Measurements from ENCODE around the gene SMIM31.

The SMIM31 gene

GRCh38 chr4:164753873-164754488 is at the start of gene SMIM31:
Gene SMIM31 (plus strand): TSS chr4:164754131. CDS start chr4:164770444, 16,313 bp downstream.
- no peak for DNase-seq (ENCODE audit: low spot score)

DNA sequence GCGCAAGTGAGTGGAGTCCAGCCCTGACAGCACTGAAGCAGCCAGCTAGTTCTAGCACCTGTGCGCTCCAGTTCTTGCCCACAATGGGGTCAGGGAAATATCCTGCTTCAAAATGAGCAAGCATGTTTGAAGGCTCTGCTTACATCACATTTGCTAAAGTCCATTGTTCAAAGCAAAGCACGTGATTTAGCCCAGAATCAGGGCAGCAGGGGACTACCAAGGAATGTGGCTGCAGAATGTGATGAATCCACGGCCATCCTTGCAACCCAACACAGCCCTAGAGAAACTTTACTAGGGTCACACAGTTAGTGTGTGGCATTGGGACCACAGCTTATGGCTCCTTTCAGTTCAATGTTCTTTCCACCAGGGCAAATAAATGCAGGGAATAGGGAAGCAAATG is 47.3 kb upstream of the SMIM31 start:
- DNase-seq (ENCODE audit: low spot score) = no peak

DNA sequence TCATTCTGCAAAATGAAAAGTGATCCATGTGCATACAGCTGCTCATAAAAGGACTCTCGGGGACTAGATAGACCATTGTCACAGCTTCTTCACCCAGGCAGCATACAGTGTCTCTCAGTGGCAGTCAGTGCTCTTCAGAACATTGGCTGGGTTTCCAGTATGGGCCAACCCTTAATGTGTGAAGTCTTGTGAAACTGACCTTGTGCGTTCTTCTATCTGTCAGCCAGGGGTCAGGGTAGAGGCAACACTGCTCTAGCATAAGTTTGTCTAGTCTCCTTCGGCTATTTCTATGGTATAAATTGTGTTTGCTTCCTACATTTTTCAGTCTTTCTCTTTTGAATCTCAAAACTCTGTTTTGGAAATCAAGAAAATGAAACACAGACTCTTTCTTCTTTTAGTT is 37.0 kb upstream of the SMIM31 start:
- no peak for DNase-seq (ENCODE audit: low spot score)

DNA sequence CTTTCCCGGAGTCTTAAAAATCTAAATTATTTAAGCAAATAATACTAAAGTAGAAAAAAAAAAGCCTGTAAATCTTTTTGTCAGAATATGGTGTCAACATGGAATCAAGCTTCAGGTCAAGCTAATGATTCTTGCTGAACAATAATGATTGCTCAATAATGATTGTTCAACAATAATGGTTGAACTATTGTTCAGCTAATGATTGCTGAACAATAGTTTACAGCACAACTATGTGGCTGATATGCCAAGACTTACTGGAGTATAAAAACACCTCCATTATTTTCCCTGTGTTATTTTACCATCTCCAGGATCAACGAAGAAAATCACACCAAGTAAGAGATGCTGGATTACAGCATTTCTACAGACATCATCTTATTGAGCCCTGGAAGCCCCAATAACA is 35.1 kb upstream of the SMIM31 start:
- no peak for DNase-seq (ENCODE audit: low spot score)

GRCh38 chr4:164725066-164725465 is 28.9 kb upstream of the SMIM31 start:
- DNase-seq (ENCODE audit: low spot score) = no peak

GRCh38 chr4:164730705-164731393 is 23.1 kb upstream of the SMIM31 start:
- DNase-seq (ENCODE audit: low spot score) = no peak

- DNase-seq (ENCODE audit: low spot score) = peak; percentile 69
Observed at GRCh38 chr4:164731827-164732474, 22.0 kb upstream of the SMIM31 start.

DNA sequence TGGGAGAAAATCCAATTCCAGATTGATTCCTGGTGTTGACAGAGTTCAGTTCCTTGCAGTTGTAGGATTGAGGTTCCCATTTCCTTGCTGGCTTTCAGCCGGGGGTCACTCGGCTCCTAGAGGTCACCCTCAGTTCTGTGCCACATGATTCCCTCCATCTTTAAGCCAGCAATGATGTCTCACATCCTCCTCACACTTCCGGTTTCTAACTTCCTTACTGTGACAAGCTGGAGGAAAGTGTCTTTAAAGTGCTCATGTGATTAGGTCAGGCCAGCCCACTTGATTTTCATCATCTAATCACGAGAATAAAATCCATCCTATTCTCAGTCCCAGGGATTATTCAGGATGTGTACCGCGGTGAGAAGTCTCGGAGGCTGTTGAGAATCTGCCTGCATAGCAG is 19.4 kb upstream of the SMIM31 start:
- no peak for DNase-seq (ENCODE audit: low spot score)

DNA sequence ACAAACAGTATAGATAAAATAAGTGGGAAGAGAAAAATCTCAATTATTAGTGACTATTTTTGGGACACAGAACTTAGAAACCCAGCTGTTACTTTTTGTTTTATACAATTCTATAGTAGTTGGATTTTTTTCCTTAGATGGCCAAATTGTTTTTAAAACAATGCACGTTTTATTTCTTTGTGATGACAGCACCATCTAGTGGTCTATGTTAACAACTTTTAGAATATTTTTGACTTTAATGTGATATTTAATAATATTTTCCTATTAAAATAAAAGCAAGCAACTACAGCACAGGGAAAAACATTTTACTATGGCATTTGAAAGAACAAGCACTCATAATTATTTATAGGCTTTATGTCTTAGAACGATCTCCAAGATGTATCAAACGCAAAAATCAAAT is 5.6 kb upstream of the SMIM31 start:
- DNase-seq (ENCODE audit: low spot score) = peak; percentile 34

GRCh38 chr4:164755432-164755831 is 1.5 kb downstream of the SMIM31 start:
- no peak for DNase-seq (ENCODE audit: low spot score)

- no peak for DNase-seq (ENCODE audit: low spot score)
Observed at GRCh38 chr4:164756686-164757085, 2.8 kb downstream of the SMIM31 start.

GRCh38 chr4:164761241-164761640 is 7.3 kb downstream of the SMIM31 start:
- no peak for DNase-seq (ENCODE audit: low spot score)

- no peak for DNase-seq (ENCODE audit: low spot score)
Observed at GRCh38 chr4:164761746-164762275, 7.9 kb downstream of the SMIM31 start.

GRCh38 chr4:164765096-164765495 is 11.2 kb downstream of the SMIM31 start:
- DNase-seq (ENCODE audit: low spot score) = no peak

DNA sequence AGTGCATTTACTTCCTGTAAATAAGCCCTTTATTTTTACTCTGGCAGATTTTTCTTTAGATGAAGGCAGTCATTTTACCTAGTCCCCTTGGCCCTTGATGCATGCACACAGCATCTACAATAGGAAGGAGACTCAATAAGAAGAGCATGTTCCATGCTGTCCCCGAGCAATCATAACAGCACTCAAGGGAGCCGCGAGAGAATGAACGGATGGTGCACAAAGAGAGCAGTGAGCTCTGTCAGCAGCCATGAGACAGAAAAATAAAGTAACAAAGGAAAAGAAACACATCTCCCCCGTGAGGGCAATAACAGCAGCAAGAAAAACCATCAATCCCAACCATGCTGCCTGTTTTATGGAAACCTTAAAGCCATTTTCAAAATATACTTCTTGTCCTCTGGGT is 11.9 kb downstream of the SMIM31 start:
- DNase-seq (ENCODE audit: low spot score) = no peak

DNA sequence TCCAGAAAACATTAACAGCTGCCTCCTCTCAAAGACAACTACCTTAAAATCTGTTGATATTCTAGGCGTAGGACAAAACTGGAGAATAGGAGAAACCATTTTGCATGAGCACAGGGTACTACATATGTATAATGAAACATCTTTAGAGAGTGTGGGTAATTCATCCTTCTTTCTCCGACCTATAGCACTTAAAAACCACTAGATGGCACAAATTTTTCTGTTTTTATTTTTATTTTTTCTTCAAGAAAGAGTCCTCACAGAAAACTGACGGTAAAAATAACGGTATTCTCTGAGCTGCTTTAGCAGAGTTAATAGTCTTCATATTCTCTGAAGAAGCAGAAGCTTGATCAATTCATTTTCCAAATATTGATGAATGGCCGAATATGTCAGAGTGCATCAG is 14.6 kb downstream of the SMIM31 start:
- DNase-seq (ENCODE audit: low spot score) = no peak

GRCh38 chr4:164770010-164770724 is 16.2 kb downstream of the SMIM31 start:
- DNase-seq (ENCODE audit: low spot score) = no peak

DNA sequence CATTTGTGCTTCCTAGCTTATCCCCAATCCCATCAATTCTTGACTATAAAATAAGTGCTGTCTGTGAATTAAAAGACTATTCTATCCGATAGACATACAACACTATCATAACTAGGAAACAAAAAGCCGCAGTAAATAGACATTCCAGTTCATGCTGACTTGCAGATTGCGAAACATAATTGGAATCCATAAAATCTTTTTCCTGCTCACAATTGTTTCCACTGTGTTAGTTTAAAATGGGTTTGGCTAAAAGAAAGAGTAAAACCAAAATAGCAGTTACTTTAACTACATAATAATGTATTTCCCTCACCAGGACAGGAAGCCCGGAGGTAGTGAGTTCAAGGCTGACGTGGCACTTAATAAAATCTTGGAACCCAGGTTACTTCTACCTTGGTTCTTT is 17.2 kb downstream of the SMIM31 start:
- DNase-seq (ENCODE audit: low spot score) = no peak

DNA sequence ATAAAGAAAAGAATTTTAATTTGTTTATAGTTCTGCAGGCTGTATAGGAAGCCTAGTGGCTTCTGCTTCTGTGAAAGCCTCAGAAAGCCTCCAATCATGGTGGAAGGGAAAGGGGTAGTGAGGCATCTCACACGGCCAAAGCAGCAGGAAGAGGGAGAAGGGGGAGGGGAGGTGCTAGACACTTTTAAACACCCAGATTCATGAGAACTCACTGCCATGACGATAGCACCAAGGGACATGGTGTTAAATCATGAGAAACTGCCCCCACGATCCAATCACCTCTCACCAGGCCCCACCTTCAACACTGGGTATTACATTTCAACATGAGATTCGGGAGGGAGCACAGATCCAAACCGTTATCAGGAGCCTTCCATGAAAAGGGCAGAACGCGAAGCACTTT is 18.1 kb downstream of the SMIM31 start:
- no peak for DNase-seq (ENCODE audit: low spot score)

- peak; percentile 11 for DNase-seq (ENCODE audit: low spot score)
Observed at GRCh38 chr4:164779080-164779479, 25.1 kb downstream of the SMIM31 start.

- peak; percentile 27 for DNase-seq (ENCODE audit: low spot score)
Observed at GRCh38 chr4:164779811-164780216, 25.9 kb downstream of the SMIM31 start.

DNA sequence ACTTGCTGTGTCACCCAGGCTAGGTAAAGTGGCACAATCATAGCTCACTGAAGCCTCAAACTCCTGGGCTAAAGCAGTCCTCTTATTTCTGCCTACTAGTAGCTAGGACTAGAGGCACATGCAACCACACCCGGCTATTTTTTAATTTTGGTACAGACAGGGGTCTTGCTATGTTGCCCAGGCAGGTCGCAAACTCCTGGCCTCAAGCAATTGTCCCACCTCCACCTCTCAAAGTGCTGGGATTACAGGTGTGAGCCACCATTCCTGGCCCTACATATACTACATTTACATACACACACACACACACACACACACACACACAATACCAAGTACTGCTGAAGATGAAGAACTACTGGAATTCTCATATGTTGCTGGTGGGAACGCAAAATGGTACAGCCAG is 26.9 kb downstream of the SMIM31 start:
- no peak for DNase-seq (ENCODE audit: low spot score)

GRCh38 chr4:164783976-164784375 is 30.0 kb downstream of the SMIM31 start:
- DNase-seq (ENCODE audit: low spot score) = no peak
